Stimulated activated naive CD8-positive, alpha-beta T cell treated with anti-CD3 and anti-CD28 coated beads, Interleukin-15, Interleukin-2, amounts not matched to agents 100 ng/mL and 50 ng/mL, for 24 hours (primary cell): ENCODE data around the gene SKAP1.
A peak's percentile ranks its signal among the peaks of the same experiment; 100 is the strongest.

ENCODE experiments used
- H3K27ac Mint-ChIP-seq: one replicate; pipeline ENCODE4 v1.8.0; 2021; ENCODE audit warnings: mild to moderate bottlenecking, mixed read lengths
- H3K27me3 Mint-ChIP-seq: one replicate; pipeline ENCODE4 v1.8.0; 2021; ENCODE audit warnings: mixed read lengths
- H3K36me3 Mint-ChIP-seq: one replicate; pipeline ENCODE4 v1.8.0; 2021; ENCODE audit warnings: low read depth, mixed read lengths
- H3K4me1 Mint-ChIP-seq: one replicate; pipeline ENCODE4 v1.8.0; 2021; ENCODE audit warnings: low read depth, mixed read lengths
- H3K4me3 Mint-ChIP-seq: one replicate; pipeline ENCODE4 v1.8.0; 2021; ENCODE audit warnings: mild to moderate bottlenecking, mixed read lengths
- H3K9me3 Mint-ChIP-seq: one replicate; pipeline ENCODE4 v1.8.0; 2021; ENCODE audit warnings: mixed read lengths

Gene SKAP1

GRCh38 chr17:48314716-48315115 is 115.3 kb downstream of the SKAP1 start:
- Mint-ChIP-seq H3K9me3 (no peaks in the 10 kb centered on the region), H3K27me3 (no peaks in the 10 kb centered on the region), H3K27ac (no peak overlapping the region), H3K4me1 (peaks cover 4% of the 10 kb centered on the region), H3K36me3 (peaks cover 17% of the 10 kb centered on the region), H3K4me3 (no peak overlapping the region)

GRCh38 chr17:48313096-48313755 is 116.8 kb downstream of the SKAP1 start:
- no peaks in the 10 kb centered on the region for H3K27me3 Mint-ChIP-seq
- no peak overlapping the region for H3K27ac Mint-ChIP-seq
- H3K4me3 Mint-ChIP-seq = no peak overlapping the region
- no peaks in the 10 kb centered on the region for H3K9me3 Mint-ChIP-seq
- H3K4me1 Mint-ChIP-seq = peaks cover 8% of the 10 kb centered on the region
- H3K36me3 Mint-ChIP-seq = peaks cover 17% of the 10 kb centered on the region

GRCh38 chr17:48311324-48311723 is 118.7 kb downstream of the SKAP1 start:
- Mint-ChIP-seq H3K9me3 (no peaks in the 10 kb centered on the region), H3K4me1 (peaks cover 8% of the 10 kb centered on the region), H3K27ac (no peak overlapping the region), H3K36me3 (peaks cover 3% of the 10 kb centered on the region), H3K27me3 (no peaks in the 10 kb centered on the region), H3K4me3 (no peak overlapping the region)

GRCh38 chr17:48310748-48311213 is 119.2 kb downstream of the SKAP1 start:
- peaks cover 8% of the 10 kb centered on the region for H3K4me1 Mint-ChIP-seq
- no peak overlapping the region for H3K27ac Mint-ChIP-seq
- H3K9me3 Mint-ChIP-seq = no peaks in the 10 kb centered on the region
- H3K27me3 Mint-ChIP-seq = no peaks in the 10 kb centered on the region
- no peak overlapping the region for H3K4me3 Mint-ChIP-seq
- no peaks in the 10 kb centered on the region for H3K36me3 Mint-ChIP-seq

GRCh38 chr17:48308581-48308980 is 121.4 kb downstream of the SKAP1 start:
- Mint-ChIP-seq H3K27ac (no peak overlapping the region), H3K4me1 (peaks cover 8% of the 10 kb centered on the region), H3K4me3 (no peak overlapping the region), H3K9me3 (no peaks in the 10 kb centered on the region), H3K36me3 (no peaks in the 10 kb centered on the region), H3K27me3 (no peaks in the 10 kb centered on the region)

GRCh38 chr17:48307814-48308411 is 122.1 kb downstream of the SKAP1 start:
- H3K27me3 Mint-ChIP-seq = no peaks in the 10 kb centered on the region
- H3K27ac Mint-ChIP-seq = no peak overlapping the region
- peaks cover 4% of the 10 kb centered on the region for H3K4me1 Mint-ChIP-seq
- H3K4me3 Mint-ChIP-seq = no peak overlapping the region
- H3K36me3 Mint-ChIP-seq = no peaks in the 10 kb centered on the region
- H3K9me3 Mint-ChIP-seq = no peaks in the 10 kb centered on the region

- no peak overlapping the region for H3K4me3 Mint-ChIP-seq
- H3K27ac Mint-ChIP-seq = no peak overlapping the region
- no peaks in the 10 kb centered on the region for H3K27me3 Mint-ChIP-seq
- peaks cover 4% of the 10 kb centered on the region for H3K4me1 Mint-ChIP-seq
- H3K36me3 Mint-ChIP-seq = no peaks in the 10 kb centered on the region
- H3K9me3 Mint-ChIP-seq = no peaks in the 10 kb centered on the region
Observed at GRCh38 chr17:48307255-48307654, 122.8 kb downstream of the SKAP1 start.

- no peaks in the 10 kb centered on the region for H3K27me3 Mint-ChIP-seq
- H3K4me3 Mint-ChIP-seq = no peak overlapping the region
- peaks cover 8% of the 10 kb centered on the region for H3K36me3 Mint-ChIP-seq
- peaks cover 42% of the 10 kb centered on the region for H3K4me1 Mint-ChIP-seq
- no peaks in the 10 kb centered on the region for H3K9me3 Mint-ChIP-seq
- H3K27ac Mint-ChIP-seq = peak overlapping the region; percentile 19
Observed at GRCh38 chr17:48301002-48301401, 129.0 kb downstream of the SKAP1 start.

GRCh38 chr17:48299760-48300159 is 130.3 kb downstream of the SKAP1 start:
- Mint-ChIP-seq H3K9me3 (no peaks in the 10 kb centered on the region), H3K4me3 (no peak overlapping the region), H3K4me1 (peaks cover 54% of the 10 kb centered on the region), H3K27me3 (no peaks in the 10 kb centered on the region), H3K36me3 (peaks cover 8% of the 10 kb centered on the region), H3K27ac (peak overlapping the region; percentile 76)

- H3K9me3 Mint-ChIP-seq = no peaks in the 10 kb centered on the region
- H3K27ac Mint-ChIP-seq = peak overlapping the region; percentile 1
- H3K27me3 Mint-ChIP-seq = no peaks in the 10 kb centered on the region
- H3K36me3 Mint-ChIP-seq = peaks cover 8% of the 10 kb centered on the region
- H3K4me1 Mint-ChIP-seq = peaks cover 67% of the 10 kb centered on the region
- no peak overlapping the region for H3K4me3 Mint-ChIP-seq
Observed at GRCh38 chr17:48297825-48298224, 132.2 kb downstream of the SKAP1 start.

- no peaks in the 10 kb centered on the region for H3K9me3 Mint-ChIP-seq
- H3K4me3 Mint-ChIP-seq = no peak overlapping the region
- H3K36me3 Mint-ChIP-seq = peaks cover 8% of the 10 kb centered on the region
- H3K27me3 Mint-ChIP-seq = no peaks in the 10 kb centered on the region
- H3K27ac Mint-ChIP-seq = no peak overlapping the region
- peaks cover 72% of the 10 kb centered on the region for H3K4me1 Mint-ChIP-seq
Observed at GRCh38 chr17:48296453-48296852, 133.6 kb downstream of the SKAP1 start.

GRCh38 chr17:48295362-48296288 is 134.4 kb downstream of the SKAP1 start:
- peak overlapping the region; percentile 82 for H3K4me3 Mint-ChIP-seq
- peak overlapping the region; percentile 93 for H3K27ac Mint-ChIP-seq
- H3K36me3 Mint-ChIP-seq = peaks cover 9% of the 10 kb centered on the region
- no peaks in the 10 kb centered on the region for H3K9me3 Mint-ChIP-seq
- no peaks in the 10 kb centered on the region for H3K27me3 Mint-ChIP-seq
- peaks cover 66% of the 10 kb centered on the region for H3K4me1 Mint-ChIP-seq

GRCh38 chr17:48294806-48295361 is 135.1 kb downstream of the SKAP1 start:
- H3K9me3 Mint-ChIP-seq = no peaks in the 10 kb centered on the region
- peak overlapping the region; percentile 82 for H3K4me3 Mint-ChIP-seq
- H3K27me3 Mint-ChIP-seq = no peaks in the 10 kb centered on the region
- H3K4me1 Mint-ChIP-seq = peaks cover 59% of the 10 kb centered on the region
- peak overlapping the region; percentile 93 for H3K27ac Mint-ChIP-seq
- peaks cover 8% of the 10 kb centered on the region for H3K36me3 Mint-ChIP-seq

- Mint-ChIP-seq H3K4me3 (peak overlapping the region; percentile 82), H3K27ac (peak overlapping the region; percentile 93), H3K36me3 (peaks cover 4% of the 10 kb centered on the region), H3K4me1 (peaks cover 52% of the 10 kb centered on the region), H3K9me3 (no peaks in the 10 kb centered on the region), H3K27me3 (no peaks in the 10 kb centered on the region)
Observed at GRCh38 chr17:48294020-48294805, 135.8 kb downstream of the SKAP1 start.
